Measurements from ENCODE around the gene NIM1K.

GRCh38 chr5:43296835-43297234 lies 104.8 kb downstream of the NIM1K start:
- TF ChIP-seq CTCF (IDR thresholded peaks at IDR 0.05) = no peak
- TF ChIP-seq POLR2A (IDR thresholded peaks at IDR 0.05) = no peak
- no peak for TF ChIP-seq EP300 (IDR thresholded peaks at IDR 0.05; ENCODE audit: low read depth)

Data from transverse colon (tissue), 3 donors.